HG02678 (cell line): Measurements from ENCODE around the gene GUCY1B1.

Experiments
- ATAC-seq: cut with Tn5 transposase; IDR thresholded peaks from one replicate; pipeline ENCODE4 v1.9.1; 2021; ENCODE audit warnings: mild to moderate bottlenecking, moderate library complexity; ENCODE audit not compliant: unreplicated experiment

GUCY1B1 gene

DNA sequence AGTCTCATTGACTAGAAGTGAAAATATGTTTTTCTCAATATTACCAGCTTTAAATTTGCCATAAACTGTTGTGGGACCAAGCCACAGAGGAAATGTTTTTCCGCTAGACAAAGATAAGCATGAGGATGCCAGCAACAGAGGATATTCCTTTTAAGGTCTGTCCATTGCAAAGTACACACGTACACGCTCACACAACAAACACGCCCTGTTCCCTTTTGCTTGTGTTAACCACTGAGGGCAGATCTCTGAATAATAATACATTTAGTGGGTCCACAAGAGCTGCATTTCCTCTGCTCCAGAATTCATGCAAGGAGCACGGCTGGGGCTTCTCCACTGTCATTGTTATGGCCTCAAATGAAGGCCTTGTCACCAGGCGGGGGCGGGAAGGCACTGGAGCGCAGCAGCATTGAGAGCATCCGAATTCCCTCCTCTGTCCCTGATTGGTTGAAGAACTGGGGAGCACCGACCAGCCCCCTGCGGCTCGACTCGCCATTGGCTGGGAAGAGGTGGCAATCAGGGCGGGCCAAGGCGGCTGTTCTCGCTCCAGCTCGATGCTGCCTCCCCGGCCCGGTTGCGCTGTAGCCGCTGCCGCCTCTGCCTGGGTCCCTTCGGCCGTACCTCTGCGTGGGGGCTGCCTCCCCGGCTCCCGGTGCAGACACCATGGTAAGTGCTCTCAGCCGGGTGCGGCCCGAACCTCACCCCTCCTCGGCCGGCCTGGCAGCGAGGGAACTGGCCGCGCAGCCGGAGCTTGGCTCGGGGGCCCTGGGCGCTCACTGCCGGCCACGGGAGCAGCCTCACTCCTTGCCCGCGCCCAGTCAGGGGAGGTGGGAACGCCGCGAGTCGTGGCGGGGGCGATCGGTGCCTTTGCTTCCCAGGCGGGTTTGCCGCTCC lies at the start of gene GUCY1B1:
GUCY1B1 (plus strand) TSS at position 541 of the 891 bp plus-strand sequence; CDS start at position 661, 120 bp downstream.
- peak; percentile 97 for ATAC-seq

DNA sequence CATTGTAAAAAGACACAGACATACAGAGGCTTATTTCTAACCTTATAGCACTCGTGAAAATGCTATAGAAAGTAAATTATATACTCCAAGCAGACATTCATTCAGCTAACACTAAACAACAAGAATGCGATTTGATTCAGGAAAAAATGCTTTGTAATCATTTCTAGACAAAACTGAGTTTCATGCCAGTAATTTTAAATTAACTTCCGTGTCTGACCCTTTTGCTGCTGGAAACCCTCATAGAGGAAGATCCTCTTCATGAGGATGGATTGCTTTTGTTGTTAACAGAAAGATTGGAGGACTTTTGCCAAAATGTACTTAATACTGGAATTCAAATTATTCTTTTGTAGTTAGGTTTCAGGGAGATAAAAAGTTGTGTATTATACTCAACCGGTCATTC lies 48.9 kb upstream of the GUCY1B1 start:
- no peak for ATAC-seq

DNA sequence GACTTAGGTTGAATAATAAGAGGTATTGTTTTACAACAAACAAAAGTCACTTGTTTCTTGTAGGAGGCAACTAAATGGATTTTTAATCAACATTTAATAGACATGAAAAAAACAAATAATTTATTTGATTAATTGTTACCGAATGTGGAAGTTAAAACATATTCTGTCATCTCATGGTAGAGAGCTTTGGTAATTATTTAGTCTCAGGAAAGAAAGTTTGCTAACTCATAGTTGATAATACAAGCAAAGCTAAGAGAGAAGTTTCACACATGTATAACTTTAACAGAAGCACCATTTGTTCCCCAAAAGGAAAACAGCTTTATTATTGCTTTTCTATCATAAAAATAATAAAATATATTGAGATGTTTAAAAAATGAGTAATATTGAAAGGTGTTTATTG lies 47.3 kb upstream of the GUCY1B1 start:
- ATAC-seq = no peak

DNA sequence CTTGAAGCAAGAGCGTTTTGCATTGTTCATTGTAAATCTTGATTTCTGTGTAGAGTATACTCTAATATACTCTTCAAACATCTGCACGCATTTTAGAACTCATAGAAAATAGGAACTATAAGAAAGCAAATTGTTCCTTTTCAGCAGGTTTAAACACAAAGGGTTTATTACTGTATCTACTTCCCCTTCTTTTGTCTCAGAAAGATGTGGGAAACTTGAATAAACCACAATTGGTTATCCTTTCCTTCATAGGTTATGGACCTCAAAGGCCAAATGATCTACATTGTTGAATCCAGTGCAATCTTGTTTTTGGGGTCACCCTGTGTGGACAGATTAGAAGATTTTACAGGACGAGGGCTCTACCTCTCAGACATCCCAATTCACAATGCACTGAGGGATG lies 46.0 kb upstream of the GUCY1B1 start:
- ATAC-seq = no peak

DNA sequence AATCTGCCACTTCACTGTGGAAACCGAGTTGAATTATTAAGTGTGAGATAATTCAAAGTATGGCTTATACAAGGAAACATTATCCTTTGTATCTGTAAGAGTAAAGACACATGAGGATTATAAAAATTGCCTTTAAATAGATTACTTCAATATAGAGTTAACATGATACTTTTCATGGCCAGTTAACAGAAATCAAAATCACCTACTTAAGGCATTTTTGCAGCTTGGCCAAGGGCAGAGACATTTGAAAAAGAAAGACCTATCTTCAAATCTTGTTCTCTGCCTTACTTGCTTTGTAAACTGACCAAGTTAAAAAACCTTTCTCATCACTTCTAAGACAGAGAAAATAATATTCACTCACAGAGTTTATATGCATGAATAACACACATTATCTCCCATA lies 44.9 kb upstream of the GUCY1B1 start:
- ATAC-seq = no peak

DNA sequence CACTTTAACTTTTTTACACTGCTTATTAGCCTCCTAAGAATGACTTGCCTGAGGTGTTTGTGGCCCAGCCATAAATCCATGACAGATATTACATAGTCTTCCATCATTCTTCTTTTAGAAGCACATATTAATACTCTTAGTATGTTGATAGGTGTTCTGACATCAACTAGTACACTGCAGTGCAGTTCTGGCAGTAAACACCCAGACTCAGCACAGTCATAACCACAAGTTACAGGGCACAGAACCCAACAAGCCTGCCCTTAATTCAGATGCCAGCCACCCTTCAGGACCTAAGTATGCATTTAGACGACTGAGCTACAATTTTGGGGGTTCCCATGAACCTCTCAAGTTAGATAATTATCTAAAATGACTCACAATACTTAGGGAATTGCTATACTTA lies 36.5 kb upstream of the GUCY1B1 start:
- ATAC-seq = no peak

DNA sequence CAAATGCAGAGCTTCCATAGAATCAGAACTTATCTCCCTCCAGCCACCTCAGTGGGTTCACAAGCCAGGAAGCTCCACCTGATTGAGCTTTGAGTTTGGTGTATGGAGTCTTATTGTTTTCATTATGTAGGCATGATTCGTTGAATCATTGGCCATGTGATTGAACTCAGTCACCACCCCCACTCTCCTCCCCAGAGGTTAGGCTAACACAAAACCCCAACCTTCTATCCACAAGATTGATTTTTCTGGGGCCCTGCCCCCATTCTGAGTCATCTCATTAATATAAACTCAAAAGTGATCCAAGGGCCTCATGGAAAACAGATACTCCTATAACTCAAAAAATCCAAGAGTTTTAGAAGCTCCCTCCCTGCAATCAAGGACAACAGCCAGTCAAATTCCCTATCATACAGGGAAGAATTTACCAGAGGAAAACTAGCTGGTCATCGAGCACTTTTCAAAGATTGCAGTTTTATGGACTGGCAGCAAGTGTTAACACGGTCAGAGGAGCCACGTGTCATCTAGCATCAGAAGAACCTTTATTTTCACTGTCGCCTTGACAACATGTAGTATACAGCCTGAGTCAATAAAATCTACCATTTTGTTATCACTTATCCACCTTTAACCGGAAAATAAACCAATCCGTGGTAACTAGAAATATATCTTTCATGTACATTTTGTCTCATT lies 35.9 kb upstream of the GUCY1B1 start:
- ATAC-seq = no peak

DNA sequence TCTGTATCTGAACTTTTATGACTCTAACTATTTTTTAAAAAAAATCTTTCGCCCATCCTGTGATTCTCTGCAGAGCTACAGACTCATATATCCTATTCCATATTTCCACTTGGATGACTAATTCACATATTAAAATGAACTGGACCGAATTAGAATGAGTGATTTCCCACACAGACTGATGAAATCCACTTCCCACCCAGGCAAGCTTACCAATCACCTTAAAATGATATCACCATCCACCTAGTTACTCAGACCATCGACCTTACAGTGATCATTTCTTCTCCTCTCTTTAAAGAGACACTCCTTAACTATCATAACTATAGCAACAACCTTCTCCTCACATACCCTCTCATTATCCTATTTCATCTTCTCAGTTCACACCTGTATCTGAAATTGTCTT lies 34.1 kb upstream of the GUCY1B1 start:
- ATAC-seq = no peak

DNA sequence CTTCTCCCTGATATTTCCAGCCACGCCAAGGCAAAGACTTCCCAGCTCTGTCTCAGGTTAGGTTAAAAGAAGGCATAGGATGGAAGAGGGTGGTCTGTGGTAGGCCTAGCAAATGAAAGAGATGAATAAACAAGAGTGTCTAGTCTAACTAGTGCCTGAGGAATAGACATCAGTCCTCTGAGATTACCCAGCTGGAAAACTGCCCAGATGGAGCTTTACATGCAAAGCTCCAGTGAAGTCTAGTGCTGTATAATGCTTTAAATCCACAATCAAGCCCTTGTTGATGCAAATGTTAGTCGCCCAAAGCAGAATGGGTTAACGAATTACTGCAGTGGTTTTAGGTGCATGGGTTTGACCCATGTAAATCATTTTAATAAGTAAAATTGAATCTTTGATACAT lies 24.8 kb upstream of the GUCY1B1 start:
- ATAC-seq = no peak

DNA sequence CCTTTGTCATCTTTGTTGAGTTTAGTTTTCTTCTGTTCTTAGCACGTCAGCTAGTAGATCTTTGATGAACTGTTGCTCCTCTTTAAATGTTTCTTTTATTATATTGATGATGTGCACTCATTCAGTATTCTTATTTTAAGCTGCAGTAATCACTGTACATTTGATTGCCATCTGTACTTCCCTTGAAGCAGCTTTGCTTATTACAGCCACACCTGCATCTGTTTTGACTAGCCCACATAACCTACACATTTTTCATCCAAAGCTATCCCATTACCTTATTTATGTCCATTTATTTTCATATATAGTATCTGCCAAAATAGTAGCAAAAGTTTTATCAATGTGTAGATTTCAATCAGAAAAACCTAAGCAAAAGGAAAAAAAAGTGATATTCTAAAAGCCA lies 23.9 kb upstream of the GUCY1B1 start:
- no peak for ATAC-seq

DNA sequence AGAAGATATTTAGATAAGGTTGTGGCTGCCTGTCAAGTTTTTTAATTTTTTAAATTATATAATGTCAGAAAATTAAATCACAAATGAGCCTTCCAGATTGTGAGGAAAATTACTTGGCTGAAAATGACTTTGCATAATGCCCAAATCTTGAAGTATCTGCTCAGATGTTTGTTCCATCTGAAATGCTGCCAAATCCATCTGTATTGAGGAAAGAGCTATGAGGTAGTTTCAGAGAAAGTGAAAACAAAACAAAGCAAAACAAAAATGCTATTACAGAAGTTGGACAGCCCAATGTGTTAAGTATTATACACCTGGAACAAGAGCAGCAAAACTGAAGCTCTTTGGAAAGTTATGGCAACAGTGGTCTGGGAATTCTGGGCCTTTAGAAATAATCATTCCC lies 23.3 kb upstream of the GUCY1B1 start:
- no peak for ATAC-seq

DNA sequence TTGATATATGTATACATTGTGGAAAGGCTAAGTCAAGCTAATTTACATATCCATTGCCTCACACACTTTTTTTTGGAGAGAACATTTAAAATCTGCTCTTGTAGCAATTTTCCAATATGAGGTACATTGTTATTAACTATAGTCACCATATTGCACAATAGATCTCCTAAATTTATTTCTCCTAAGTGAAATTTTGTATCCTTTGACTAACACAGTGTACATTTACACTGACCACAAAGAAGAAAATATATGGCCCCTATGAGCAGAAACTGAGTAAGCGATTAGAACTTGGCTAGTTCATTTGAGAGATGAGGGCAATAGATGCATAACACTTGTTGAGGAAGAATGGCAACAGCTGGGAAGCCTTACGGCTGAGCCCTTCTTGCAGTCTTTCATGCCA lies 20.3 kb upstream of the GUCY1B1 start:
- no peak for ATAC-seq

DNA sequence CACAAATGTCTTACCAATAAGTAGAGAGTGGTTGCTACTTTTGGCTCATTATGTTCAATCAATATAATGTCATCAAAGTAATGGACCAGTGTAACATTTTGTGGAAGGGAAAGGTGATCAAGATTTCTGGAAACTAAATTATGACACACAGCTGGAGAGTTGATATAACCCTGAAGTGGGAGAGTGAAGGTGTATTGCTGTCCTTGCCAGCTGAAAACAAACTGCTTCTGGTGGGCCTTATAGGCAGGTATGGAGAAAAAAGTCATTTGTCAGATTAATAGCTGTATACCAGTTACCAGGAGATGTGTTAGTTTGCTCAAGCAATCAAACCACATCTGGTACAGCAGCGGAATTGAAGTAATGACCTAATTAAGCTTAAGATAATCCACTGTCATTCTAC lies 17.3 kb upstream of the GUCY1B1 start:
- no peak for ATAC-seq

DNA sequence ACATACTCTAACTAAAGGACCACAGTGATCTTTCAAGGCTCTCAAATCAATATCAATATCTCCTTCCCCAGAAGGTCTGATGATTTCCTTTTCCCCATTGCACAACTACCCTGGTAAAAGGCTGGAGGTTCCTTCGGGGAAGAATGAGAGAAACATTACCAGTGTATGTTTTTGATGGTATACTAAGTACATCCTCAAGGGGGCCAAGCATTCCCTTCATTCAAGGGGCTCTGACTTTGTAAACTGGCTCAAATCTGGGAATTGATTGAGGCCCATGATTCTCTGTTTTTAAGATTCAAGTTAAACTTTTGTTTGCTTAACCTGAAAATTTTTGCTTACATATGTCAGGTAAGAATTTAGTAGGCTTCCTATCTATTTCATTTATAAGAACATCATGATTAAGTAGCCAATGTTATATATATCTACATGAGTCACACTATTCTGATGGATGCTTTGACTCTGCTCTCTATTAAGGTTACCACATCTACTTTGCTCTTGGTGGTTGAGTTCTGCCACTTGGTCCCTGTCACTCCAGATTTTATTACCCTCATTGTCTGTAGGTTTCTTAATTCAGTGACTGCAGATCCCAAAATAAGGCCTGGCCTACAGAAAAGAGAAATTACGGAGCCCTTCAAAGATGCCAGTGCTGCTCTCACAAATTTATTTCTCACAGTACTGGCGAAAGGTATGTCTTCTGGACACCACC lies 16.4 kb upstream of the GUCY1B1 start:
- ATAC-seq = no peak

DNA sequence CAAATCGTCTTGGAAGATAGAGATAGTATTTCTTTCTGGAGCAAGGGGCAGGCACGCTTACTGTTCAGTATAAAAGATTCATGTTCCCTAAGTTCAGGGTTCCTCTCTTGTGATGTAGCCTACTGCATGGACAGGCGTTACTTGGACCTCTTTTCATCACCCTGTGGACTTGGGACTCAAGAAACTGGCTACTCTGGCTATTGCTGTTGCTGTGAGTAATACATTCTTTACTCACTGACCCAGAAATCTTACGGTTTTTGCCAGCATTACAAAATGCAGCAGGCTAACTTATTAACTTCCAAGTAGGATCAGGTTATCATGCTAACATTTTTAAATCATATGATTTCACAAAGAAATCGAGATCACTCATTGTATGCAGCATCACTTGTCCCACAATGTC lies 12.8 kb upstream of the GUCY1B1 start:
- no peak for ATAC-seq

DNA sequence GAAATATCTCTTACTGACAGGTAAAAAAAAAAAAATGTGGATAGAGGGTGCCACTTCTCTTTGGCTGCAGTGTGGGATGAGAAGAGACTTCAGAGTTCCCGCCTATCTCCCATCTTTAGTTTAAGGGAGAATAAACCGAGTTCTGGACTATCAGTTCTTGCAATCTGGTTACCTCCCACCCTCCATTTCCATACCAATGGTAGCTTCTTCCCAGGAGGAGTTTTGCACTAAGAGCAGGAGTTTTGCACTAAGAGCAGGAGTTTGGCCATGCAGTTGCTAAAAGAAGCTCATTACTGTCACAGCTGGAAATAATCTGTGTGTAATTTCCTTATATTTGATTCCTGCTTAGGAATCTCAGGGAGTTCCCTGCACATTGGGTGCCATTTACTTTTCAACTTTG lies 10.8 kb upstream of the GUCY1B1 start:
- no peak for ATAC-seq

DNA sequence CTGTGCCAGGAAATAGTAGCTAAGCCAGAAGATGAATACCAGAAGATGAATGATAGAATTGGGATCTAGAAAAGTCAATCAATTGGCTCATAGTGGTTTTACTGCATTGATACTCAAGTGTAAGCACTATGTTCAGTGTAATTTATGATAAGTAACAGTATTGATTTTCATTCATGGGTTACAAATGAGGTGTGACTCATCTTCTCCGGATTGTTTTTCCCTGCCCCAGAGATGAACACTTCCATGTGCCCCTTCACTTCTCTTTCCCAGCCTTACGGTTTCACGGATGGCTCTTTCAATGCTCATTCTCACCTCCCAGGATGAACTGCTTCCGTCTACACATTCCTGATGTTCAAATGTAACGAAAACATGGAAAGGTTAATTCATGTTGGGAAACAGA lies 9.8 kb upstream of the GUCY1B1 start:
- no peak for ATAC-seq

DNA sequence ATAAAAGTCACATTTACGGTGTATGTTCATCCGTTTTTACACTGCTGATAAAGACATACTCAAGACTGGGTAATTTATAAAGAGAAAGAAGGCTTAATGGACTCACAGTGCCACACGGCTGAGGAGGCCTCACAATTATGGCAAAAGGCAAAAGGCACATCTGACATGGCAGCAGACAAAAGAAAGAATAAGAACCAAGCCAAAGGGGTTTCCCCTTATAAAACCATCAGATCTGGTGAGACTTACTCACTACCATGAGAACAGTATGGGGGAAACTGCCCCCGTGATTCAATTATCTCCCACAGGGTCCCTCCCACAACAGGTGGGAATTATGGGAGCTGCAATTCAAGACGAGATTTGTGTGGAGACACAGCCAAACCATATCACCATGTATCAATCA lies 7.3 kb upstream of the GUCY1B1 start:
- ATAC-seq = no peak

DNA sequence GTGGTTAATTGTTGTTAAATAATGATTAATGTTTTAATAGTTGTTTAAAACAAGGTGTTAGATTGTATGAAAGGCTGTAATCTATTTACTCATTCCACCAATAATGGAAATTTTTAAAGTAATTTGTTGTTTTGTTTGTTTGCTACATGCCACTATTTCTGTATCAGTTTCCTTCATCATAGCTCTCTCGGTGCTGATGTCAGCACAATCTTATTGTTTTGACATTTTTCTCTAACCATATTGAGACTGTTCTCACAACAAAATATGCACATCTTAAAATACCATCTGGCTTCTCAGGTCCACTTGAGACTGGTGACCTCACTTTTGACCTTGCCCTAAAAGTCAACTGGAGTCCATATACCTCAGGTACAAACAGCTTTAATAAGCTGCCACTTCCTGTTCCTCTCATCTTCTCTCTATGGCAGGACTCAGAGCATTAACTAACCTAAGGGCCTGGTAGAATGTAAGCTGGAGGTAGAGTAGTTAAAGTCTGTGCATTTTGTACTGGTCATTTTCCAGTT lies 1.0 kb upstream of the GUCY1B1 start:
- no peak for ATAC-seq

DNA sequence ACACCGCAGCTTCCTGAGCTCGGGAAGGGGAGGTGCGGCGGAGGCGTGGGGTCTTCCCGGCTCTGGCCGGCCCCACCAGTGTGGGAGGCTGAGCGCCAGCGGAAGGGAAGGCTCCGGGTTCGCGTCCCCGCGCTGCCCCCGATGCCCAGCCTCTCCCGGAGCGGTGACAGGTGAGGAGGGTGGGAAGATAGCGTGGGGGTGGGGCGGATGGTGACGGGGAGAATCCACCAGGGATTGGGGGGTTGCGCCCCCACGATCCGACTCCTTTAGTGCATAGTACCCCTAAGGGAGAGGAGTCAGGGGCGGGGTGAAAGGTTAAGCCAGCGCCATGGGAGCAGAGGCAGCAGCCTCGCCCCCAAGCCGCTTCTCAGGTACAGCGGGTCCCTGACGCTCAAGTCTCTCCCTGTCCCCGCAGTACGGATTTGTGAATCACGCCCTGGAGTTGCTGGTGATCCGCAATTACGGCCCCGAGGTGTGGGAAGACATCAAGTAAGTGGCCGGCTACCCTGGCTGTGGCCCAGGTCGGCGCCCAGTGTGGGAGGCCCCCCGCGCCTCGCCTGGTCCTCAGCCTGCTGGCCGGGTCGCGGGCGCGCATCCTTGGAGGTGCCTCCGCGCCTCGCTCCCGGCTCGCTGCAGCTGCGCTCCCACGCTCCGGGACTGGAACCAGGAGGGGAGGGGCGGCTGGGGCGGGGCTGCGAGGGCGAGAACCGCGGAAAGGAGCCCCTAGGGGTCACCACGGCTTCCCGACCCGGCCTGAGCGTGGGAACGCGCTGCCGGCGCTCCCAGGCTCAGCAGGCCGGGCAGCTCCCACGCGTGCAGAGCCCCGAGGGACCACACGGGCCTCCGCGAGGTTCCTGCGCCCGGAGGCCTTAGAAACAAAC lies 791 bp downstream of the GUCY1B1 start:
- peak; percentile 17 for ATAC-seq

DNA sequence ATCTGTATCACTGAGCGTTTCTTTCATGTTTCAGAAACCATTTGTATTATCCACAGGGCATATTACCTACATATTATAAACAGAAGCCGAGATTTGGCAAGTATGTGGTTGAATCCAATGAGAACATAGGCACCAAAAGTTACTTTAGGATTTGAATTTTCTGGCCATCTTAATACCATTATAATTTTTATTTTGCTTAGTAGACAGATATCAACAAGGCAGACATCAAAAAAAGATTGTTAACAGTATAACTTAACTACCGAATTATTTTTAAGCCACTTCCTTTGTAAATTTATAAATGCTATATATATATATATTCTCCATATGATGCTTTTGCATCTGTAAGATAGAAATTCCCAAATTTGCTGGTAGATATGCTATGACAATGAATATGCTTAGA lies 2.2 kb downstream of the GUCY1B1 start:
- no peak for ATAC-seq
